ENCODE measurements around the gene CNGB1. TPM values are rescaled to one million over a fixed set of nuclear protein-coding genes. Genes with fewer than 3 reads are reported as not detected.

CNGB1 gene
- polyA plus RNA-seq, 1 donor (not counting 4 experiments of a cell fraction or from before 2014, with no cell fraction given) = 0.08 TPM

GRCh38 chr16:57991551-57992059, 20.7 kb upstream of the CNGB1 start:
- Histone ChIP-seq H3K27ac (ENCODE audit: control insufficient read depth, insufficient read depth, low read length) (no peak overlapping the region), H3K4me1 (ENCODE audit: control insufficient read depth, extremely low read depth, insufficient read depth, low read length) (peaks cover 12% of the 10 kb centered on the region), H3K79me2 (ENCODE audit: control insufficient read depth, insufficient read depth, low read length) (no peaks in the 10 kb centered on the region), H3K9me3 (ENCODE audit: control insufficient read depth, low read depth, low read length) (no peaks in the 10 kb centered on the region), H3K9ac (ENCODE audit: control insufficient read depth, extremely low read depth, insufficient read depth, low read length) (no peak overlapping the region), H3K4me2 (ENCODE audit: control insufficient read depth, extremely low read depth, insufficient read depth, low read depth, low read length) (no peak overlapping the region), H3K9me1 (ENCODE audit: control insufficient read depth, extremely low read depth, insufficient read depth, low read length) (peaks cover 2% of the 10 kb centered on the region), H3K36me3 (ENCODE audit: control insufficient read depth in 2 of 2, extremely low read depth in 1 of 2, insufficient read depth in 2 of 2, low read length in 2 of 2) (peaks cover 6 to 15% of the 10 kb centered on the region in 2 experiments), H3K4me3 (ENCODE audit: control insufficient read depth in 2 of 3, extremely low read depth in 1 of 3, insufficient read depth in 2 of 3, low read depth in 1 of 3, low read length in 3 of 3) (no peak overlapping the region), H2AFZ (ENCODE audit: control insufficient read depth, low read length) (no peak overlapping the region), H4K20me1 (ENCODE audit: control insufficient read depth, extremely low read depth, insufficient read depth, low read length) (no peaks in the 10 kb centered on the region), H3K27me3 (ENCODE audit: control insufficient read depth, extremely low read depth, insufficient read depth, low read length) (no peaks in the 10 kb centered on the region)
- FAIRE-seq (no peak), DNase-seq (ENCODE audit: low read depth, low spot score) (no peak)
- dilution Hi-C loops (cut with MboI; ENCODE audit: extremely low pct_ligation_motif_present, low sequenced_read_pairs) = no loop called here
- TF ChIP-seq CTCF (optimal IDR thresholded peaks at IDR 0.05 in 1 of 3, IDR thresholded peaks at IDR 0.05 in 1 of 3, conservative IDR thresholded peaks at IDR 0.05 in 1 of 3; ENCODE audit: extremely low read depth in 1 of 3, insufficient read depth in 2 of 3, low read length in 3 of 3) (no peak), EZH2 (IDR thresholded peaks at IDR 0.05; ENCODE audit: low read length) (no peak)

GRCh38 chr16:57988929-57989328, 18.0 kb upstream of the CNGB1 start:
- H2AFZ ChIP-seq (ENCODE audit: control insufficient read depth, low read length) = no peak overlapping the region
- FAIRE-seq (peak; percentile 66), DNase-seq (ENCODE audit: low read depth, low spot score) (peak; percentile 58)
- H3K4me2 ChIP-seq (ENCODE audit: control insufficient read depth, extremely low read depth, insufficient read depth, low read depth, low read length) = peak overlapping the region; percentile 17
- H3K9me1 ChIP-seq (ENCODE audit: control insufficient read depth, extremely low read depth, insufficient read depth, low read length) = no peaks in the 10 kb centered on the region
- no peaks in the 10 kb centered on the region for H4K20me1 ChIP-seq (ENCODE audit: control insufficient read depth, extremely low read depth, insufficient read depth, low read length)
- no peaks in the 10 kb centered on the region for H3K36me3 ChIP-seq (ENCODE audit: control insufficient read depth in 2 of 2, extremely low read depth in 1 of 2, insufficient read depth in 2 of 2, low read length in 2 of 2)
- dilution Hi-C loops (cut with MboI; ENCODE audit: extremely low pct_ligation_motif_present, low sequenced_read_pairs) = no loop called here
- TF ChIP-seq EZH2 (IDR thresholded peaks at IDR 0.05; ENCODE audit: low read length) = no peak
- TF ChIP-seq CTCF (optimal IDR thresholded peaks at IDR 0.05 in 1 of 3, IDR thresholded peaks at IDR 0.05 in 1 of 3, conservative IDR thresholded peaks at IDR 0.05 in 1 of 3; ENCODE audit: extremely low read depth in 1 of 3, insufficient read depth in 2 of 3, low read length in 3 of 3) = no peak
- H3K9me3 ChIP-seq (ENCODE audit: control insufficient read depth, low read depth, low read length) = no peaks in the 10 kb centered on the region
- no peaks in the 10 kb centered on the region for H3K79me2 ChIP-seq (ENCODE audit: control insufficient read depth, insufficient read depth, low read length)
- H3K4me1 ChIP-seq (ENCODE audit: control insufficient read depth, extremely low read depth, insufficient read depth, low read length) = peaks cover 21% of the 10 kb centered on the region
- peaks cover 6% of the 10 kb centered on the region for H3K27me3 ChIP-seq (ENCODE audit: control insufficient read depth, extremely low read depth, insufficient read depth, low read length)
- no peak overlapping the region for H3K27ac ChIP-seq (ENCODE audit: control insufficient read depth, insufficient read depth, low read length)
- H3K9ac ChIP-seq (ENCODE audit: control insufficient read depth, extremely low read depth, insufficient read depth, low read length) = no peak overlapping the region
- H3K4me3 ChIP-seq (ENCODE audit: control insufficient read depth in 2 of 3, extremely low read depth in 1 of 3, insufficient read depth in 2 of 3, low read depth in 1 of 3, low read length in 3 of 3) = no peak overlapping the region

Data from keratinocyte (primary cell).